Common myeloid progenitor, CD34-positive (primary cell): ENCODE results near the gene ARHGAP26.

Experiments used
- CTCF ChIA-PET: fragments of 350-600 bp; sonication (Branson Sonifier 250); formaldehyde crosslinking; loops from one replicate; lab custom pipeline; 2021; ENCODE audit warnings: antibody characterized with exemption; lab: Charles Lee
- POLR2A ChIA-PET: fragments of 350-600 bp; sonication (Branson Sonifier 250); formaldehyde crosslinking; loops from one replicate; lab custom pipeline; 2021; ENCODE audit warnings: antibody characterized with exemption; lab: Charles Lee
- DNase-seq, 3 donors: peaks; one replicate each; pipeline versions ENCODE4 v3.0.0 to v3.0.0-alpha.2; 2013
- H3K27ac ChIP-seq, 2 experiments: 1 replicate in 1 of 2; 2 replicates in 1 of 2; pipeline ENCODE4 v1.7.0; 2013; ENCODE audit warnings: inconsistent platforms in 2 of 2, low read length in 2 of 2, mild to moderate bottlenecking in 2 of 2, low read depth in 1 of 2, moderate library complexity in 1 of 2; ENCODE audit not compliant: severe bottlenecking in 2 of 2, insufficient read depth in 1 of 2, poor library complexity in 1 of 2
- H3K27me3 ChIP-seq, 5 experiments: replicated peaks in 2 of 5; 1 replicate in 3 of 5; 2 replicates in 2 of 5; pipeline versions ENCODE4 v1.6.1 to v1.7.0; 2013; ENCODE audit warnings: low read length in 4 of 5, mild to moderate bottlenecking in 2 of 5, moderate library complexity in 2 of 5, inconsistent platforms in 1 of 5; ENCODE audit not compliant: insufficient read depth in 5 of 5, control insufficient read depth in 4 of 5
- H3K36me3 ChIP-seq, 4 experiments: 1 replicate in 2 of 4; 2 replicates in 2 of 4; pipeline versions ENCODE4 v1.6.1 to v1.7.0; 2013; ENCODE audit warnings: low read length in 3 of 4, control low read depth in 1 of 4, mild to moderate bottlenecking in 1 of 4; ENCODE audit not compliant: control insufficient read depth in 4 of 4, insufficient read depth in 4 of 4
- H3K4me1 ChIP-seq, 4 experiments: 1 replicate in 3 of 4; 2 replicates in 1 of 4; pipeline versions ENCODE4 v1.6.1 to v1.7.1; 2013; ENCODE audit warnings: low read length in 3 of 4, mild to moderate bottlenecking in 3 of 4, control low read depth in 1 of 4, inconsistent platforms in 1 of 4, moderate library complexity in 1 of 4; ENCODE audit not compliant: control insufficient read depth in 4 of 4, insufficient read depth in 4 of 4; ENCODE audit errors: control extremely low read depth in 1 of 4
- H3K4me3 ChIP-seq, 7 experiments: 1 replicate in 4 of 7; 2 replicates in 3 of 7; pipeline versions ENCODE4 v1.5.1 to v1.7.0; 2013; ENCODE audit warnings: mild to moderate bottlenecking in 7 of 7, low read length in 6 of 7, moderate library complexity in 6 of 7, inconsistent platforms in 2 of 7, low read depth in 2 of 7, control low read depth in 1 of 7; ENCODE audit not compliant: insufficient read depth in 4 of 7, control insufficient read depth in 1 of 7; ENCODE audit errors: extremely low read depth in 1 of 7
- H3K9me3 ChIP-seq, 5 experiments: 1 replicate in 4 of 5; 2 replicates in 1 of 5; pipeline versions ENCODE4 v1.6.1 to v1.7.1; 2013; ENCODE audit warnings: low read length in 4 of 5, mild to moderate bottlenecking in 2 of 5, inconsistent platforms in 1 of 5, low read depth in 1 of 5, moderate library complexity in 1 of 5; ENCODE audit not compliant: control insufficient read depth in 4 of 5, insufficient read depth in 2 of 5; ENCODE audit errors: control extremely low read depth in 1 of 5
- WGBS: methylation state at CpG from one replicate; pipeline ENCODE4 v1.1.5; 2013; ENCODE audit not compliant: insufficient coverage; 5-methylcytosine and 5-hydroxymethylcytosine counted together

Gene ARHGAP26

GRCh38 chr5:143220748-143221251, 450.6 kb downstream of the ARHGAP26 start:
- Histone ChIP-seq H3K9me3 (no peaks in the 10 kb centered on the region), H3K4me1 (peaks cover 22 to 59% (median 49%) of the 10 kb centered on the region in 4 experiments), H3K4me3 (peak overlapping the region in 3 of 7 experiments; percentile 5 to 23 (median 21)), H3K36me3 (no peaks in the 10 kb centered on the region), H3K27me3 (no peaks in the 10 kb centered on the region), H3K27ac (peak overlapping the region in 1 of 2 experiments; percentile 17)
- CTCF ChIA-PET, result interaction anchor here (0.9 to 1.7 kb wide), 4 partner anchors 37 to 218 kb away, joined by 3 to 6 read pairs (median 5); partner anchors contain the start of gene NR3C1
- POLR2A ChIA-PET, result no interaction called here
- WGBS, result 16% methylated on average over 3 of the region's 3 CpGs
- DNase-seq, result peak in 2 of 3 donors; percentile 38 to 54

DNA sequence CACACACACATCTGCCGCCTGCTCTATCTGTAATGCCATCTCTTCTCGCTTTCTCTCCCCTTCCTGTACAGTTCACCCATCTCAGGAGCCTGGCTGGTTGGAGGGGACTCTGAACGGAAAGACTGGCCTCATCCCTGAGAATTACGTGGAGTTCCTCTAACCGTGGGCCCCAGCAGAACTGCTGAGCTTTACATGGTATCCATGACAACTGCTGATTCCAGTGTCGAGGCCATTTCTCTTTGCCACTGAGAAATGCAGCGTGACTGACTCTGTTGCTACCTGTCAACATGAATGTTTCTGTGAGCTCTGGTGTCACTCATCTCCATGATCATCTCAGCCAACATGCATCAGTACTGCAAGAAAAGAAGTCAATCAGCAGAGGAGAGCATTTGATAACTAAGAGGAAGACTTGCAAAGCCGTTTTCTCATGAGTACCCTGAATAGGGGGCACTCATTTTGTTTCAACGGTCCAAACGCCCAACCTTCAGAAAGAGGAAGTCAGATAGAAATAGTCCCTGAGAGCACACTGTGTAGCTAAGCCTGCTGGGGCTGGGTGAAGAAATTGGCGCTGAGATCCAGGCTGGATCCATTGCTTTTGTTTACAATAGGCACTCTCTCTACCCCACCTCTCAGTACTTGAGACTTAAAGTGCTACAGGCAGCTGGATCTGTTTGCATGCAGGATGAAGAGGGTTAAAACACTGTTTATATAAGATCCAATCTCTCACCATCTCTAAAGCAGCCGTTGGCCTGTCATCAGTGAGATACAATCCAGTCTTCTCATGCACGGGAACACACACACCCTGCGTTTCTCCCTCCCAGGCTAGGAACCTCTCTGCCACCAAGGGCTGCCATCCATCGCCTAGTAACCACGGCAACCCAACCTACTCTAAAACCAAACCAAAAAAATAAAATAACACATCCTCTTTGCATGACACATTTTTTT, 452.4 kb downstream of the ARHGAP26 start:
- ChIA-PET POLR2A (interaction anchor here (0.6 to 1.4 kb wide), 2 partner anchors 87 to 182 kb away, joined by 3 read pairs; no protein-coding TSS in a partner anchor), CTCF (interaction anchor here (1.1 to 1.8 kb wide), 5 partner anchors 9 to 219 kb away, joined by 3 to 6 read pairs (median 4); partner anchors contain the start of gene NR3C1)
- WGBS, result 0% methylated on average over 15 of the region's 16 CpGs
- peak overlapping the region in 5 of 7 experiments; percentile 24 to 54 (median 38) for H3K4me3 ChIP-seq
- DNase-seq, result peak; percentile 89 to 97 (median 96)
- H3K27me3 ChIP-seq, result no peaks in the 10 kb centered on the region
- H3K27ac ChIP-seq, result peak overlapping the region; percentile 93 to 97
- H3K9me3 ChIP-seq, result no peaks in the 10 kb centered on the region
- H3K36me3 ChIP-seq, result no peaks in the 10 kb centered on the region
- peaks cover 19 to 49% (median 38%) of the 10 kb centered on the region in 4 experiments for H3K4me1 ChIP-seq

DNA sequence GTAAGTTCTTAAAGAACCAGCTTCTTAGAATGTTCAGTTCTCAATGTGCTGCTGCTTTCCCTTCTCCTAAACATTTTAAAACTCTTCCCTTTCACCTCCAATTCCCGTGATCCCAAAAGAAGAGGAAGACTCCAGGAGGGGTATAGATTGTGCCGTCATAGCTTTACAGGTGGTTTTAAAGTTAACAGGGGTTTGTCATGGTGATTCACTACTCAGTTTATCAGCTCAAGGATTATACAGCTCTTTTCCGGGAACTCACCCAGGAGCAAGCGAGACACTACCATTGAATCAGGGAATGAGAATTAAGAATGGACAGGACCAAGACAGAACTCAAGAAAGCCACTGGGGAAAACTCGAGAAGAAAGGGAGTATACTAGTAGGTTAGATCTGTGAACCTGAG, 454.5 kb downstream of the ARHGAP26 start:
- Histone ChIP-seq H3K4me3 (no peak overlapping the region), H3K9me3 (no peaks in the 10 kb centered on the region), H3K4me1 (peaks cover 19 to 53% (median 39%) of the 10 kb centered on the region in 4 experiments), H3K27ac (peak overlapping the region in 1 of 2 experiments; percentile 97), H3K27me3 (no peaks in the 10 kb centered on the region), H3K36me3 (no peaks in the 10 kb centered on the region)
- POLR2A ChIA-PET, result no interaction called here
- WGBS, result 100% methylated on average over 4 of the region's 5 CpGs
- CTCF ChIA-PET, result interaction anchor here (0.6 to 1.2 kb wide), 2 partner anchors 9 to 15 kb away, joined by 3 to 4 read pairs; no protein-coding TSS in a partner anchor
- no peak for DNase-seq

GRCh38 chr5:143225511-143225910, 455.3 kb downstream of the ARHGAP26 start:
- DNase-seq, result no peak
- no peaks in the 10 kb centered on the region for H3K9me3 ChIP-seq
- CTCF ChIA-PET, result interaction anchor here (0.6 to 1.2 kb wide), 2 partner anchors 16 to 125 kb away, joined by 3 to 4 read pairs; no protein-coding TSS in a partner anchor
- H3K36me3 ChIP-seq, result no peaks in the 10 kb centered on the region
- peaks cover 22 to 55% (median 43%) of the 10 kb centered on the region in 4 experiments for H3K4me1 ChIP-seq
- no peak overlapping the region for H3K4me3 ChIP-seq
- no peaks in the 10 kb centered on the region for H3K27me3 ChIP-seq
- no peak overlapping the region for H3K27ac ChIP-seq
- WGBS, result 98% methylated on average over 4 of the region's 4 CpGs
- POLR2A ChIA-PET, result no interaction called here

GRCh38 chr5:143226361-143226760, 456.2 kb downstream of the ARHGAP26 start:
- POLR2A ChIA-PET, result no interaction called here
- Histone ChIP-seq H3K9me3 (no peaks in the 10 kb centered on the region), H3K36me3 (no peaks in the 10 kb centered on the region), H3K4me1 (peaks cover 22 to 50% (median 36%) of the 10 kb centered on the region in 4 experiments), H3K4me3 (no peak overlapping the region), H3K27me3 (no peaks in the 10 kb centered on the region), H3K27ac (no peak overlapping the region)
- no peak for DNase-seq
- WGBS, result 100% methylated on average over 2 of the region's 3 CpGs
- CTCF ChIA-PET, result interaction anchor here (1.1 to 1.2 kb wide), 2 partner anchors 13 to 124 kb away, joined by 3 to 4 read pairs; no protein-coding TSS in a partner anchor

DNA sequence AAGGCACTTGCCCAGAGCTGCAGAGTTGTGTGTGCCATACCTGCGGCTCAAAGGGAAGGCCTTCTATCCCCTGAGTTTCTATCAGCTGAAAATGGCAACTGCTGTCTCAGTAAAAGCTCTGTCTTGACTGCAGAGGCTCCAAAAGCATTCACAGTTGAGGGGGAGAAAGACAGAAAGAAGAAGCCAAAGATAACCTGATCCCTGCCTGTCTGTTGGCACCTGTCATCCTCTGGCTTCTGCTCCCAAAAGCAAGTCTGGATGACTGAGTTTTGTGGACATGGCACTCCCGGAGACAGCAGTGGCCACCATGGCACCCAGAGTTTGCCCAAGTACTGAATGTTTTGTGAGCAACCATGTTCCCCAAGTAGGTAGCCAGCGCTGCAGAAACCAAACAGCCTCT, 456.7 kb downstream of the ARHGAP26 start:
- H3K4me1 ChIP-seq, result peaks cover 20 to 45% (median 31%) of the 10 kb centered on the region in 4 experiments
- ChIA-PET POLR2A (no interaction called here), CTCF (interaction anchor here (1.1 to 1.2 kb wide), 2 partner anchors 12 to 124 kb away, joined by 3 to 4 read pairs; no protein-coding TSS in a partner anchor)
- no peak overlapping the region for H3K4me3 ChIP-seq
- no peaks in the 10 kb centered on the region for H3K9me3 ChIP-seq
- 100% methylated on average over 3 of the region's 3 CpGs for WGBS
- no peaks in the 10 kb centered on the region for H3K36me3 ChIP-seq
- DNase-seq, result no peak
- H3K27ac ChIP-seq, result no peak overlapping the region
- H3K27me3 ChIP-seq, result no peaks in the 10 kb centered on the region
